ENCODE measurements around the gene PIGN. TPM values are rescaled to one million over a fixed set of nuclear protein-coding genes. Genes with fewer than 3 reads are reported as not detected.

The PIGN gene
- total RNA-seq, 4 donors from 2014 or later = 26.1 to 48.8 (median 34.6) TPM

DNA sequence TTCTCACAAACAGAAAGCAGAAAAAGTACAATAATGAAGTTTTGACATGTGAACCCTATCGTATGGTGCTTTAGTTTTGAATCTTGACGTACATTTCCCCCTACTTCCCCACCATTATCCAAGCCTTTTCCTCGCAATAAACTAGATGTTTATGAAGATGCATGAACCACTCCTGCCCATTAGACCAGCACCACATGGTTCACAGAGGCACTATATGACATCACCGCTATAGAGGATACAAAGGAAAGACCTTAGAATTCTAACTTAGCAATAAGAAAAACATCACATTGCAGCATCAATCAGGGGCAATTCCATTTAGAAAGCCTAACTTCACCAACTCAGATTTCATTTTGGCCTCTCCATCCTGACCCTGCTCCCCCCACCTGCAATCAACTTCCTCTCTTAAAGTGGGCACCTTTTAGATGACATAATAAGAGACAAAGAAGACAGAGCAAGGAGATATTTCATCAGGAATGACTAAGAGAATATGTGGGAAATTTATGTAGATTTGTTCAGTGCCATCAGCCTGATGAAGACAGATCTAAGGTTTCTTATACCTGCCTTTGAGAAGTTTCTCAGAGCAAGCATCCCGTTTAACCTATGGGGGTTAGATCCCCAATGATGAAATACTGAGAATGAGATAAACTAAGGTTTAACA, 124.9 kb downstream of the PIGN start:
- WGBS, 2 donors = 79 to 97% methylated on average over 5 of the region's 5 CpGs
- intact Hi-C loops (cut with DNase I) = no loop called here
- Histone ChIP-seq H3K27me3 (no peaks in the 10 kb centered on the region), H3K27ac (no peak overlapping the region), H3K36me3 (peaks cover 0 to 14% (median 0%) of the 10 kb centered on the region in 3 donors), H3K9me3 (no peaks in the 10 kb centered on the region), H3K4me1 (no peaks in the 10 kb centered on the region), H3K4me3 (no peak overlapping the region)
- TF ChIP-seq, protein P1, sequence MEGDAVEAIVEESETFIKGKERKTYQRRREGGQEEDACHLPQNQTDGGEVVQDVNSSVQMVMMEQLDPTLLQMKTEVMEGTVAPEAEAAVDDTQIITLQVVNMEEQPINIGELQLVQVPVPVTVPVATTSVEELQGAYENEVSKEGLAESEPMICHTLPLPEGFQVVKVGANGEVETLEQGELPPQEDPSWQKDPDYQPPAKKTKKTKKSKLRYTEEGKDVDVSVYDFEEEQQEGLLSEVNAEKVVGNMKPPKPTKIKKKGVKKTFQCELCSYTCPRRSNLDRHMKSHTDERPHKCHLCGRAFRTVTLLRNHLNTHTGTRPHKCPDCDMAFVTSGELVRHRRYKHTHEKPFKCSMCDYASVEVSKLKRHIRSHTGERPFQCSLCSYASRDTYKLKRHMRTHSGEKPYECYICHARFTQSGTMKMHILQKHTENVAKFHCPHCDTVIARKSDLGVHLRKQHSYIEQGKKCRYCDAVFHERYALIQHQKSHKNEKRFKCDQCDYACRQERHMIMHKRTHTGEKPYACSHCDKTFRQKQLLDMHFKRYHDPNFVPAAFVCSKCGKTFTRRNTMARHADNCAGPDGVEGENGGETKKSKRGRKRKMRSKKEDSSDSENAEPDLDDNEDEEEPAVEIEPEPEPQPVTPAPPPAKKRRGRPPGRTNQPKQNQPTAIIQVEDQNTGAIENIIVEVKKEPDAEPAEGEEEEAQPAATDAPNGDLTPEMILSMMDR (IDR thresholded peaks at IDR 0.05) = no peak
- no peak for TF ChIP-seq POLR2A (IDR thresholded peaks at IDR 0.05)
- DNase-seq = no peak

GRCh38 chr18:62060820-62061219, 126.0 kb downstream of the PIGN start:
- no peak for TF ChIP-seq POLR2A (IDR thresholded peaks at IDR 0.05)
- TF ChIP-seq, protein P1 (IDR thresholded peaks at IDR 0.05) = no peak
- intact Hi-C loops (cut with DNase I) = no loop called here
- DNase-seq = no peak
- 83 to 92% methylated on average over 2 of the region's 2 CpGs for WGBS, 2 donors
- Histone ChIP-seq H3K9me3 (no peaks in the 10 kb centered on the region), H3K27ac (no peak overlapping the region), H3K36me3 (peaks cover 0 to 18% (median 0%) of the 10 kb centered on the region in 3 donors), H3K4me3 (no peak overlapping the region), H3K27me3 (no peaks in the 10 kb centered on the region), H3K4me1 (no peaks in the 10 kb centered on the region)

DNA sequence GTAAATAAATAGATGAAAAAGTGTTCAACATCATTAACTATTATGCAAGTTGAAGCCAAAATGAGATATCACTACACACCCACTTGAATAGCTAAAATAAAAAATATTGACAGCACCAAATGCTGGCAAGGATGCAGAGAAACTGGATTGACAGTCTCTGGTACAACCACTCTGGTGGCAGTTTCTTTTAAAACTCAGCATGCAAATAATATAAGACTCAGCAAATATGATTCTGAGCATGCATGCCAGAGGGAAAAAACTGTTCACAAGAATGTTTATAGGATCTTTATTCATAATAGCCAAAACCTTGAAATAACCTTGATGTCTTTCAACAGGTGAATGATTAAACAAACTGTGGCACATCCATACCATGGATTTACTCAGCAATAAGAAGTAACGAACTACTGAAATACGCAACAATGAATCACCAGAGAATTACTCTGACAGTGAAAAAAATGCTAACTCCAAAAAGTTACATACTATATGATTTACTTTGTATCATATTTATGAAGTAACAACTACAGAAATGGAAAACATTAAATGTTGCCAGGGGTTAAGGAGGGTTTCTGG, 131.8 kb downstream of the PIGN start:
- Histone ChIP-seq H3K27me3 (no peaks in the 10 kb centered on the region), H3K36me3 (peaks cover 0 to 12% (median 0%) of the 10 kb centered on the region in 3 donors), H3K27ac (no peak overlapping the region), H3K9me3 (no peaks in the 10 kb centered on the region), H3K4me1 (no peaks in the 10 kb centered on the region), H3K4me3 (no peak overlapping the region)
- intact Hi-C loops (cut with DNase I) = no loop called here
- DNase-seq = no peak
- 91 to 95% methylated on average over 2 of the region's 2 CpGs for WGBS, 2 donors
- TF ChIP-seq, protein P1 (IDR thresholded peaks at IDR 0.05) = no peak
- TF ChIP-seq POLR2A (IDR thresholded peaks at IDR 0.05) = no peak

GRCh38 chr18:62048279-62048678, 138.6 kb downstream of the PIGN start:
- Histone ChIP-seq H3K36me3 (peaks cover 0 to 12% (median 0%) of the 10 kb centered on the region in 3 donors), H3K27me3 (no peaks in the 10 kb centered on the region), H3K4me1 (no peaks in the 10 kb centered on the region), H3K4me3 (no peak overlapping the region), H3K27ac (no peak overlapping the region), H3K9me3 (no peaks in the 10 kb centered on the region)
- WGBS, 2 donors = 89 to 97% methylated on average over 1 of the region's 1 CpG
- TF ChIP-seq, protein P1 (IDR thresholded peaks at IDR 0.05) = no peak
- no peak for TF ChIP-seq POLR2A (IDR thresholded peaks at IDR 0.05)
- intact Hi-C loops (cut with DNase I) = no loop called here
- no peak for DNase-seq

DNA sequence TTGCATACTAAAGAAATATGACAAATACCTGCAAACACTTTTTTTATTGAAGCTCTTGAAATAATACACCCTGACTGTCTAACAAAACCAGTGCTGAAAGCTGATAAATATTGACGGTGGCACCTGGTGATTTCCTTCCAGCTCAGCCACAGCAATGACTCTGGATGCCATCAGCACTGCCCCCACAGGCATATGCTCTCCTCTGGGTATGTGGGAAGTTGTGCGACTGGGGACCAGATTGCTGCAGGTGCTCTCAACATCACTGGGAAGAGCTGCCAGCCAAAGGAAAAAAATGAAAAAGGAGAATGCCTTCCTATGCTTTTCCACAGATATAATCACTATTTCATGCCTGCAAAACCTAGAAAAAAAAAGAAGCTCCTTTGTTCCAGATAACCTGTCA, 141.5 kb downstream of the PIGN start:
- Histone ChIP-seq H3K9me3 (no peaks in the 10 kb centered on the region), H3K36me3 (peaks cover 0 to 23% (median 0%) of the 10 kb centered on the region in 3 donors), H3K4me3 (no peak overlapping the region), H3K27me3 (no peaks in the 10 kb centered on the region), H3K4me1 (no peaks in the 10 kb centered on the region), H3K27ac (no peak overlapping the region)
- intact Hi-C loops (cut with DNase I) = no loop called here
- TF ChIP-seq, protein P1 (IDR thresholded peaks at IDR 0.05) = no peak
- TF ChIP-seq POLR2A (IDR thresholded peaks at IDR 0.05) = no peak
- WGBS, 2 donors = 72 to 79% methylated on average over 2 of the region's 2 CpGs
- no peak for DNase-seq

Data from esophagus squamous epithelium (tissue), 5 donors.